ENCODE data around the gene SLC35B2. TPM values are rescaled to one million over a fixed set of nuclear protein-coding genes. Genes with fewer than 3 reads are reported as not detected.
A peak's percentile ranks its signal among the peaks of the same experiment; 100 is the strongest.

The SLC35B2 gene, protein sequence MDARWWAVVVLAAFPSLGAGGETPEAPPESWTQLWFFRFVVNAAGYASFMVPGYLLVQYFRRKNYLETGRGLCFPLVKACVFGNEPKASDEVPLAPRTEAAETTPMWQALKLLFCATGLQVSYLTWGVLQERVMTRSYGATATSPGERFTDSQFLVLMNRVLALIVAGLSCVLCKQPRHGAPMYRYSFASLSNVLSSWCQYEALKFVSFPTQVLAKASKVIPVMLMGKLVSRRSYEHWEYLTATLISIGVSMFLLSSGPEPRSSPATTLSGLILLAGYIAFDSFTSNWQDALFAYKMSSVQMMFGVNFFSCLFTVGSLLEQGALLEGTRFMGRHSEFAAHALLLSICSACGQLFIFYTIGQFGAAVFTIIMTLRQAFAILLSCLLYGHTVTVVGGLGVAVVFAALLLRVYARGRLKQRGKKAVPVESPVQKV
- 10 to 100 TPM; 26.2 to 38.5 (median 30.9) TPM for total RNA-seq

DNA sequence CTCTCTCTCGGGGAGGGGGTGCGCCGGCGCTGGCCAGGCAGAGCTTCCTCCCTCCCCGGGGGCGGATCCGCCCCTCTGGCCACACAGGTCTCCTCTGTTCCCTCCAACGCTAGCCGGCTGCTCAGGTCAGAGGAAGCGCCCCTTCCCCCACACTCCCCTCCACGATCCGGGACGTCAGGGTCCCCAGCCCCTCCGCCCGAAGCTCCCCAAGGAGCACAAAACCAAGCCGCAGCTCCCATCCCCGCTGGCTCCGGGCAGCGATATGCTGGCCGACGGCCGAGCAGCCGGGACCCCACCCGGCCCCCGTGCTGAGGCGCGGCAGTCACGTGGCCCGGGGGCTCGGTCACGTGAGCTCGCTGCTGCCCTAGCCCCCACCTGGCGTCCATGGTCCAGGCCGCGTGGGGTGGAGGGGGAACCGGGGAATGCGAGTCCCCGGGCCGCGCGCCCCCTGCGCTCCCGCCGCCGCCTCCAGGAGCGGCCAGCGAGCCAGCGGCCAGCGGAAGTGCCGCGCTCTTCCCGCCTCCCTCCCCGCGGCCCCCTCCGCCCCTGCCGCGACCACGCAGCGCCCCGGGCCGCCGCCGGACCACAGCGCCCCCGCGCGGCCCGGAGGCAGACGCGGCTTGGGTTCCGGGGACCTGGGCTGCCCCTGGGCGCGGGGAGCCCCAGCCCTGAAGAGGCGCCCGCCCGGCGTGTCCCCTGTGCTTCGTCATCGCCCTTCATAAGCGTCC lies at the start of gene SLC35B2:
Gene SLC35B2 (minus strand): TSS at position 504 of the 728 bp plus-strand sequence. CDS start 118 bp downstream, at position 386.
- Histone ChIP-seq H3K36me3 (peaks cover 51% of the 10 kb centered on the region), H3K4me3 (peak within 1 kb of the TSS; percentile 95), H3K4me1 (peaks cover 33% of the 10 kb centered on the region), H3K27me3 (no peaks in the 10 kb centered on the region), H3K9me3 (no peaks in the 10 kb centered on the region), H3K27ac (peak within 1 kb of the TSS; percentile 92)
- TF ChIP-seq POLR2A (IDR thresholded peaks at IDR 0.05) (peak in 1 of 2 donors; percentile 20), POLR2AphosphoS5 (IDR thresholded peaks at IDR 0.05) (no peak), EP300 (IDR thresholded peaks at IDR 0.05) (no peak)
- TF ChIP-seq, protein P1, sequence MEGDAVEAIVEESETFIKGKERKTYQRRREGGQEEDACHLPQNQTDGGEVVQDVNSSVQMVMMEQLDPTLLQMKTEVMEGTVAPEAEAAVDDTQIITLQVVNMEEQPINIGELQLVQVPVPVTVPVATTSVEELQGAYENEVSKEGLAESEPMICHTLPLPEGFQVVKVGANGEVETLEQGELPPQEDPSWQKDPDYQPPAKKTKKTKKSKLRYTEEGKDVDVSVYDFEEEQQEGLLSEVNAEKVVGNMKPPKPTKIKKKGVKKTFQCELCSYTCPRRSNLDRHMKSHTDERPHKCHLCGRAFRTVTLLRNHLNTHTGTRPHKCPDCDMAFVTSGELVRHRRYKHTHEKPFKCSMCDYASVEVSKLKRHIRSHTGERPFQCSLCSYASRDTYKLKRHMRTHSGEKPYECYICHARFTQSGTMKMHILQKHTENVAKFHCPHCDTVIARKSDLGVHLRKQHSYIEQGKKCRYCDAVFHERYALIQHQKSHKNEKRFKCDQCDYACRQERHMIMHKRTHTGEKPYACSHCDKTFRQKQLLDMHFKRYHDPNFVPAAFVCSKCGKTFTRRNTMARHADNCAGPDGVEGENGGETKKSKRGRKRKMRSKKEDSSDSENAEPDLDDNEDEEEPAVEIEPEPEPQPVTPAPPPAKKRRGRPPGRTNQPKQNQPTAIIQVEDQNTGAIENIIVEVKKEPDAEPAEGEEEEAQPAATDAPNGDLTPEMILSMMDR (IDR thresholded peaks at IDR 0.05), result peak; percentile 53 to 87
- DNase-seq (ENCODE audit: low spot score in 2 of 2), result peak in 1 of 2 donors; percentile 83
- 0% methylated on average over 24 of the region's 80 CpGs for WGBS

DNA sequence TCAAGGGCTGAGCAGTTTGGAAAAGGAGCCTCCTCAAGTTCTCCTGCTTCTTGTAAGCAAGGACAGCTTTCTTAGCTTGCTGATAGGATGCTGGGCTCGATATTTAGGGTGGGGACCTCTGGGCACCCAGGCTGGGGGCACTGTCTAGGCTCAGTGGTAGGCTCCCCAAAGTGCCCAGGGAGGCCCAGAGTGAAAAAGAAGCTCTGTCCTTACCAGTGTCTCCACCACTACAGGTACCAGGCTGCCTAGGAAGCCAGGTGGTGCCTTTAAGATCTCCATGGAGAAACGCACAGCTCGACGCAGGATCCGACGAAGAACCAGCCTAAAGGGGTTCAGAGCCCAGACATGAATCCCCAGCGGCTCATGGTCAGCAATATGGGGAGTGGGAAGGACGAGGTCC lies 49.4 kb upstream of the SLC35B2 start:
- no peak for DNase-seq (ENCODE audit: low spot score in 2 of 2)
- H3K4me1 ChIP-seq, result peaks cover under 1% of the 10 kb centered on the region
- TF ChIP-seq POLR2AphosphoS5 (IDR thresholded peaks at IDR 0.05) (no peak), EP300 (IDR thresholded peaks at IDR 0.05) (no peak), POLR2A (IDR thresholded peaks at IDR 0.05) (no peak)
- TF ChIP-seq, protein P1 (IDR thresholded peaks at IDR 0.05), result no peak
- no peak overlapping the region for H3K4me3 ChIP-seq
- 83% methylated on average over 7 of the region's 8 CpGs for WGBS
- H3K27ac ChIP-seq, result no peak overlapping the region
- H3K9me3 ChIP-seq, result no peaks in the 10 kb centered on the region
- no peaks in the 10 kb centered on the region for H3K27me3 ChIP-seq
- H3K36me3 ChIP-seq, result peaks cover 92% of the 10 kb centered on the region

DNA sequence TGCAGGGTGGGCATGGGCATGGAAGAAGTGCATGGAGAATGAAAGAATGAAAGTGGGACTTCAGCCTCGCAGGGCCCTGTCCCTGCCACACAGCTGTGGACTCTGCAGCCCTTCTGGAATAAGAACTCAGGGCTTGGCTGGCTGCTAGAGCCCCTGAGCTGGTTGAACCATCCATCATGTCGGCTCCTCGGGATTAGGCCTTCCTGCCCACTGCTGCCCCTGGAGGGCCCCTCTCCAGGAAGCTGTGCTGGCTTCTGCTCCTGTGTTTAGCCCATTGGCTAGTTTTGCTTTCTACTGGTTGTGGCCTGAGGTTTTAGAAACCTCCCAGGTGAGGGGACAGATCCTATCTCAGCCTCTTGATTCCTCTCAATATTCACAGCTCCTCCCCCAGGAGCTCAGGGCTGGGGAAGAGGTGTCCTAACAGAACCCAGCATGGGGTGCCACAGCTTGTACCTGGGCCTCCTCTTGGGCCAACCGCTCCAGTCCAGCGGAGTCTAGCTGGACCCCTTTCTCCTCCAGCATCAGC lies 47.9 kb upstream of the SLC35B2 start:
- TF ChIP-seq EP300 (IDR thresholded peaks at IDR 0.05), result no peak
- TF ChIP-seq POLR2A (IDR thresholded peaks at IDR 0.05), result no peak
- TF ChIP-seq, protein P1 (IDR thresholded peaks at IDR 0.05), result no peak
- TF ChIP-seq POLR2AphosphoS5 (IDR thresholded peaks at IDR 0.05), result no peak
- no peaks in the 10 kb centered on the region for H3K27me3 ChIP-seq
- no peak overlapping the region for H3K27ac ChIP-seq
- WGBS, result 84% methylated on average over 5 of the region's 5 CpGs
- DNase-seq (ENCODE audit: low spot score in 2 of 2), result peak in 1 of 2 donors; percentile 42
- no peak overlapping the region for H3K4me3 ChIP-seq
- H3K4me1 ChIP-seq, result no peaks in the 10 kb centered on the region
- H3K9me3 ChIP-seq, result no peaks in the 10 kb centered on the region
- H3K36me3 ChIP-seq, result peaks cover 97% of the 10 kb centered on the region

DNA sequence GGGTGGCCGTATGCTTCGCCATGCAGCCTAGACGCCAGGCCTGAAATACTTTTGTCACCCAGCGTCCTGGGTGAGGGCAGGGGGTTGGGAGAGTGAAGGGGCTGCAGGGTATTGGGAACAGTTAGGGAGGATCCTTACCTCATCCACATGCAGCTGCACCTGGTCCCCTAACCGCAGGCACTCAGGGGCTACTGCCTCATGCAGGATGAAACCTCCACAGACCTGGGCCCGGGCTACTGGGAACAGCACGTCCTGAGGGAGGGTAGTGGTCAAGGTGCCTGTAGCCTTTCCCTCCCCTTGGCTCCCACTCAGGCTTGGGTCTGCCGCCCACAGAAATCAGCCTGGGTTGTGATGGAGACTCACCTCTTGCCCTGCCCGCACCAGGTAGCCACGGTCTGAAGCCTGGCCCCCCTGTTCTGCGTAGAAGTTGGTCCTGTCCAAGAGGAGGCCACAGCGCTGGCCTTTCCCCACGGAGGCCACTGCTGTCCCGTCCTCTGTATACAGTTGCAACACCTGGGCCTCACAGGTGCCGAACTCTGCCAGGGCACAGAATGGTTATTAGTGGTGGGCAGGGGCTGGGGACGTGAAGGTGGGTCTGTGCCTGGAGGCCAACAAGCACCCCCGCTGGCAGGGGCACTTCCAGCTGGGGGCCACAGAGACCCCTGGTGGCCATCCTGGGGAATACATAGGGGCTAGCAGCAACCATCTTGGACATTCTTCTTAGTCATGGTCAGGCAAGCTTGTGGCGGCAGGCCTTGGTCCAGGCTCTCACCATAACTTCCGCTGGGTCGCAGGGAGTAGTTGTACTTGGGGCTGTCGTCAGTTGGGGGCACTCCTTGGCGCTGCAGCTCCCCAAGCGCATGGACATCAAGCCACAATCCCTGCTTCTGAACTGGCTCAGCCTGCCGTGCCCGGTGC lies 47.2 kb upstream of the SLC35B2 start:
- DNase-seq (ENCODE audit: low spot score in 2 of 2), result no peak
- Histone ChIP-seq H3K9me3 (no peaks in the 10 kb centered on the region), H3K4me1 (no peaks in the 10 kb centered on the region), H3K27ac (no peak overlapping the region), H3K4me3 (no peak overlapping the region), H3K27me3 (no peaks in the 10 kb centered on the region), H3K36me3 (peaks cover 93% of the 10 kb centered on the region)
- TF ChIP-seq, protein P1 (IDR thresholded peaks at IDR 0.05), result peak; percentile 12 to 67
- no peak for TF ChIP-seq POLR2AphosphoS5 (IDR thresholded peaks at IDR 0.05)
- WGBS, result 75% methylated on average over 15 of the region's 25 CpGs
